ENCODE results near the gene SCUBE1.

GRCh38 chr22:43179911-43180195 lies 163.3 kb downstream of the SCUBE1 start:
- no peak for TF ChIP-seq CTCF (IDR thresholded peaks at IDR 0.05)
- no peak for TF ChIP-seq POLR2A (IDR thresholded peaks at IDR 0.05)

All from thyroid gland (tissue), 4 donors.